Endothelial cell of umbilical vein (primary cell): ENCODE data around the gene NFXL1. TPM values are rescaled to one million over a fixed set of nuclear protein-coding genes. Genes with fewer than 3 reads are reported as not detected.

ENCODE experiments used
- BruUV-seq: library from RNA; stranded (reverse); fragments of 400-500 nt; replicated peaks from 2 replicates; lab custom pipeline; 2021; lab: Mats Ljungman, UMichigan
- CTCF ChIA-PET: fragments of 300-600, 350-600 bp; sonication (Branson Sonifier 250); formaldehyde crosslinking; loops from one replicate; lab custom pipeline; 2021; ENCODE audit warnings: antibody characterized with exemption, inconsistent platforms; lab: Charles Lee
- POLR2A ChIA-PET: fragments of 300-600, 350-600 bp; sonication (Branson Sonifier 250); formaldehyde crosslinking; loops from one replicate; lab custom pipeline; 2021; ENCODE audit warnings: antibody characterized with exemption, inconsistent platforms; lab: Charles Lee
- DNase-seq: peaks from one replicate; pipeline ENCODE4 v3.0.0-alpha.2; 2011; ENCODE audit warnings: low read depth, low spot score
- FAIRE-seq: peaks from 2 replicates; lab custom pipeline; 2011; peaks lifted over from hg19 to GRCh38; lab: Jason Lieb, UNC
- H2AFZ ChIP-seq: 2 replicates; pipeline ENCODE4 v1.6.0; 2012; ENCODE audit warnings: low read depth, low read length, control low read depth, inconsistent platforms
- H3K27ac ChIP-seq: 2 replicates; pipeline ENCODE4 v1.5.1; 2011; ENCODE audit warnings: low read depth, mild to moderate bottlenecking, control low read depth, low read length, moderate library complexity; ENCODE audit not compliant: insufficient read depth
- H3K27me3 ChIP-seq, 2 experiments: 2 replicates each; pipeline versions ENCODE4 v1.6.0 to v1.6.1; 2011; ENCODE audit warnings: low read length in 2 of 2, mixed read lengths in 1 of 2; ENCODE audit not compliant: control insufficient read depth in 2 of 2, insufficient read depth in 2 of 2
- H3K36me3 ChIP-seq, 2 experiments: 2 replicates in 1 of 2; 3 replicates in 1 of 2; pipeline ENCODE4 v1.5.1; 2011; ENCODE audit warnings: low read length in 2 of 2, mild to moderate bottlenecking in 1 of 2, moderate library complexity in 1 of 2; ENCODE audit not compliant: control insufficient read depth in 2 of 2, insufficient read depth in 2 of 2; ENCODE audit errors: extremely low read depth in 1 of 2
- H3K4me1 ChIP-seq: 3 replicates; pipeline ENCODE4 v1.5.1; 2011; ENCODE audit warnings: mild to moderate bottlenecking, low read length; ENCODE audit not compliant: control insufficient read depth, insufficient read depth; ENCODE audit errors: extremely low read depth
- H3K4me2 ChIP-seq: 2 replicates; pipeline ENCODE4 v1.6.1; 2011; ENCODE audit warnings: low read length, control low read depth, mixed read lengths; ENCODE audit not compliant: insufficient read depth
- H3K4me3 ChIP-seq, 3 experiments: fragments of 200-600 bp in 1 of 3; sonication (generic), shearing (Covaris generic) in 1 of 3; replicated peaks in 1 of 3; 2 replicates each; pipeline ENCODE4 v1.5.1; 2011 to 2016; ENCODE audit warnings: control low read depth in 3 of 3, low read length in 3 of 3, mild to moderate bottlenecking in 2 of 3, inconsistent platforms in 1 of 3, low read depth in 1 of 3, moderate library complexity in 1 of 3; ENCODE audit not compliant: insufficient read depth in 1 of 3
- H3K79me2 ChIP-seq: 2 replicates; pipeline ENCODE4 v1.6.0; 2012; ENCODE audit warnings: low read length, inconsistent platforms; ENCODE audit not compliant: control insufficient read depth, insufficient read depth
- H3K9ac ChIP-seq: replicated peaks from 2 replicates; pipeline ENCODE3; 2011; ENCODE audit warnings: low read length, control low read depth; ENCODE audit not compliant: insufficient read depth; ENCODE audit errors: extremely low read depth
- H3K9me1 ChIP-seq: replicated peaks from 3 replicates; pipeline ENCODE4 v1.6.0; 2011; ENCODE audit warnings: mild to moderate bottlenecking, low read length; ENCODE audit not compliant: control insufficient read depth, insufficient read depth; ENCODE audit errors: extremely low read depth
- H3K9me3 ChIP-seq: replicated peaks from 2 replicates; pipeline ENCODE4 v1.5.1; 2012; ENCODE audit warnings: low read length, inconsistent platforms; ENCODE audit not compliant: control insufficient read depth, insufficient read depth
- H4K20me1 ChIP-seq: replicated peaks from 2 replicates; pipeline ENCODE3; 2011; ENCODE audit warnings: mild to moderate bottlenecking, low read length; ENCODE audit not compliant: control insufficient read depth, insufficient read depth; ENCODE audit errors: extremely low read depth
- EZH2 ChIP-seq: IDR thresholded peaks from 2 replicates; pipeline ENCODE4 v1.6.1; 2012; ENCODE audit warnings: borderline replicate concordance, low read depth, mild to moderate bottlenecking, moderate library complexity, low read length, inconsistent platforms; ENCODE audit not compliant: severe bottlenecking
- FOS ChIP-seq: IDR thresholded peaks from 2 replicates; pipeline ENCODE4 v1.6.1; 2011; ENCODE audit warnings: mild to moderate bottlenecking, low read length, moderate library complexity, borderline replicate concordance; ENCODE audit not compliant: insufficient read depth
- GATA2 ChIP-seq: IDR thresholded peaks from 2 replicates; pipeline ENCODE4 v1.7.0; 2011; ENCODE audit warnings: low read depth, mild to moderate bottlenecking, moderate library complexity, mixed read lengths, low read length; ENCODE audit not compliant: insufficient read length, insufficient read depth
- JUN ChIP-seq: IDR thresholded peaks from 2 replicates; pipeline ENCODE4 v1.6.1; 2011; ENCODE audit warnings: borderline replicate concordance, low read depth; ENCODE audit not compliant: insufficient read length, insufficient read depth
- MYC ChIP-seq: IDR thresholded peaks from one replicate; pipeline ENCODE4 v1.6.1; 2011; ENCODE audit warnings: mild to moderate bottlenecking, low read depth, low read length
- POLR2A ChIP-seq: IDR thresholded peaks from 2 replicates; pipeline ENCODE4 v1.6.1; 2012; ENCODE audit warnings: low read depth, mild to moderate bottlenecking, control low read depth, low read length
- POLR2AphosphoS5 ChIP-seq: IDR thresholded peaks from 2 replicates; pipeline ENCODE4 v1.6.1; 2012; ENCODE audit warnings: low read depth, mild to moderate bottlenecking, control low read depth, low read length, moderate library complexity; ENCODE audit not compliant: insufficient read depth
- dilution Hi-C: fragments of 300-500 bp; cut with MboI; formaldehyde crosslinking; loops from one replicate; pipeline ENCODE4 v1.15.0; 2019; ENCODE audit warnings: low sequenced_read_pairs; ENCODE audit not compliant: extremely low pct_ligation_motif_present
- intact Hi-C: fragments of 100-400 bp; cut with micrococcal nuclease; formaldehyde crosslinking; loops from one replicate; pipeline ENCODE4 v1.10.0; 2022
- polyA plus RNA-seq, 4 experiments: library from polyadenylated mRNA; depleted of rRNA in 3 of 4; stranded (reverse) in 3 of 4; unstranded in 1 of 4; fragments of >200 nt; gene quantifications; 2 replicates each; pipeline versions ENCODE4 v1.2.1 to v1.2.3, GENCODE V29; 2011 to 2012; ENCODE audit warnings: missing spikeins in 1 of 4
- total RNA-seq: library from RNA; stranded (reverse); gene quantifications from 2 replicates; pipeline ENCODE4 v1.2.3, GENCODE V29; 2021
- TF ChIP-seq, protein P1 (sequence below): IDR thresholded peaks from 2 replicates; pipeline ENCODE4 v1.6.1; 2011; ENCODE audit not compliant: insufficient read depth, insufficient read length
- TF ChIP-seq, protein P2 (sequence below), 2 donors: IDR thresholded peaks; 1 replicate in 1 of 2; 2 replicates in 1 of 2; pipeline ENCODE4 v1.5.1; 2011; ENCODE audit warnings: low read length in 2 of 2, mild to moderate bottlenecking in 2 of 2, moderate library complexity in 2 of 2, control low read depth in 1 of 2, inconsistent platforms in 1 of 2, low read depth in 1 of 2; ENCODE audit not compliant: insufficient read depth in 1 of 2; ENCODE audit errors: extremely low read depth in 1 of 2

The NFXL1 gene
- total and polyA plus RNA-seq, 2 donors (not counting 3 experiments of a cell fraction or from before 2014, with no cell fraction given), result 5.1 to 14.6 TPM

DNA sequence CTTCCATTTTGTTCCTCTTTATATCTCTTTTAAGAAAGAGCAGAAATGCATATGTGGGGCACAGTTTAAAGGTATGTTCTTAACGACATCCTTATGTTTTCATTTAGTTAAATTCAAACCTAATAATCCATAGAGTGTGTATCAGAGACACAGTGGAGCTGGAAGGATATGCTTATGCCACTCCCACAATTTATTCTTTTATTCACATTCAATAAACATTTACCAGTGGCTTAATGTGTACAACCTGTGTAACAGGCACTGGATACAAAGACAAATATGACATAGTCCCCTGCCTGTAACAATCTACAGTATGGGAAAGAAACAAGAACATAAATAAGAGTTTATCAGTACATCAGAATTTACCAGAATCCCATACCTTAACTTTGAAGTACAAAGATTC lies 54.1 kb downstream of the NFXL1 start:
- H4K20me1 ChIP-seq, result no peaks in the 10 kb centered on the region
- H3K27me3 ChIP-seq, result no peaks in the 10 kb centered on the region
- H3K9me1 ChIP-seq, result no peaks in the 10 kb centered on the region
- intact Hi-C loops (no loop called here), dilution Hi-C loops (no loop called here)
- ChIA-PET CTCF (no interaction called here), POLR2A (no interaction called here)
- H3K9ac ChIP-seq, result no peak overlapping the region
- DNase-seq, result no peak
- no peak overlapping the region for H3K27ac ChIP-seq
- TF ChIP-seq POLR2A (no peak), FOS (no peak), JUN (no peak), GATA2 (no peak), POLR2AphosphoS5 (no peak), EZH2 (no peak), MYC (no peak)
- TF ChIP-seq, protein P1, sequence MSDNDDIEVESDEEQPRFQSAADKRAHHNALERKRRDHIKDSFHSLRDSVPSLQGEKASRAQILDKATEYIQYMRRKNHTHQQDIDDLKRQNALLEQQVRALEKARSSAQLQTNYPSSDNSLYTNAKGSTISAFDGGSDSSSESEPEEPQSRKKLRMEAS, result no peak
- TF ChIP-seq, protein P2, sequence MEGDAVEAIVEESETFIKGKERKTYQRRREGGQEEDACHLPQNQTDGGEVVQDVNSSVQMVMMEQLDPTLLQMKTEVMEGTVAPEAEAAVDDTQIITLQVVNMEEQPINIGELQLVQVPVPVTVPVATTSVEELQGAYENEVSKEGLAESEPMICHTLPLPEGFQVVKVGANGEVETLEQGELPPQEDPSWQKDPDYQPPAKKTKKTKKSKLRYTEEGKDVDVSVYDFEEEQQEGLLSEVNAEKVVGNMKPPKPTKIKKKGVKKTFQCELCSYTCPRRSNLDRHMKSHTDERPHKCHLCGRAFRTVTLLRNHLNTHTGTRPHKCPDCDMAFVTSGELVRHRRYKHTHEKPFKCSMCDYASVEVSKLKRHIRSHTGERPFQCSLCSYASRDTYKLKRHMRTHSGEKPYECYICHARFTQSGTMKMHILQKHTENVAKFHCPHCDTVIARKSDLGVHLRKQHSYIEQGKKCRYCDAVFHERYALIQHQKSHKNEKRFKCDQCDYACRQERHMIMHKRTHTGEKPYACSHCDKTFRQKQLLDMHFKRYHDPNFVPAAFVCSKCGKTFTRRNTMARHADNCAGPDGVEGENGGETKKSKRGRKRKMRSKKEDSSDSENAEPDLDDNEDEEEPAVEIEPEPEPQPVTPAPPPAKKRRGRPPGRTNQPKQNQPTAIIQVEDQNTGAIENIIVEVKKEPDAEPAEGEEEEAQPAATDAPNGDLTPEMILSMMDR (IDR thresholded peaks at IDR 0.05; ENCODE audit: extremely low read depth in 1 of 2, insufficient read depth in 1 of 2, low read depth in 1 of 2, low read length in 2 of 2), result no peak
- H3K4me2 ChIP-seq, result no peak overlapping the region
- no peaks in the 10 kb centered on the region for H3K4me1 ChIP-seq
- H3K9me3 ChIP-seq, result no peaks in the 10 kb centered on the region
- no peak overlapping the region for H3K4me3 ChIP-seq
- H2AFZ ChIP-seq, result no peak overlapping the region
- no TSS peak for BruUV-seq
- H3K79me2 ChIP-seq, result no peaks in the 10 kb centered on the region
- FAIRE-seq, result no peak
- H3K36me3 ChIP-seq, result peaks cover 0 to 3% of the 10 kb centered on the region in 2 experiments
